Liver (tissue), 3 donors: Measurements from ENCODE around the gene OR4B1.

Experiments used
- ATF3 ChIP-seq: IDR thresholded peaks from 2 replicates; pipeline ENCODE4 v1.6.1; 2016; ENCODE audit warnings: antibody characterized with exemption
- CTCF ChIP-seq: fragments of 150-350 bp; IDR thresholded peaks from 2 replicates; pipeline ENCODE4 v1.5.1; 2017; ENCODE audit warnings: improper control_type of control experiment, low read depth, low read length; ENCODE audit not compliant: missing input control
- GABPA ChIP-seq, 2 donors: IDR thresholded peaks in 1 of 2; conservative IDR thresholded peaks in 1 of 2; 2 replicates each; pipeline ENCODE4 v1.6.1; 2016; ENCODE audit warnings: antibody characterized with exemption in 2 of 2, mild to moderate bottlenecking in 1 of 2, moderate library complexity in 1 of 2
- JUND ChIP-seq, 2 donors: IDR thresholded peaks; 2 replicates each; pipeline ENCODE4 v1.6.1; 2016; ENCODE audit warnings: antibody characterized with exemption in 2 of 2
- MAX ChIP-seq: IDR thresholded peaks from 2 replicates; pipeline ENCODE4 v1.6.1; 2016; ENCODE audit warnings: antibody characterized with exemption
- RAD21 ChIP-seq, 2 donors: IDR thresholded peaks; 2 replicates each; pipeline ENCODE4 v1.6.1; 2016; ENCODE audit warnings: antibody characterized with exemption in 2 of 2, mild to moderate bottlenecking in 2 of 2
- REST ChIP-seq: IDR thresholded peaks from 2 replicates; pipeline ENCODE4 v1.6.1; 2016; ENCODE audit warnings: antibody characterized with exemption, mild to moderate bottlenecking
- RXRA ChIP-seq, 2 donors: IDR thresholded peaks; 2 replicates each; pipeline ENCODE4 v1.6.1; 2017 to 2018; ENCODE audit warnings: antibody characterized with exemption in 2 of 2, mild to moderate bottlenecking in 1 of 2
- YY1 ChIP-seq: IDR thresholded peaks from 2 replicates; pipeline ENCODE4 v1.6.1; 2016; ENCODE audit warnings: antibody characterized with exemption, mild to moderate bottlenecking
- ZBTB33 ChIP-seq: IDR thresholded peaks from 2 replicates; pipeline ENCODE4 v1.6.1; 2016; ENCODE audit warnings: antibody characterized with exemption
- donor health status: healthy.
- donor health status: healthy.

- no peak for TF ChIP-seq CTCF
- no peak for TF ChIP-seq MAX
- no peak for TF ChIP-seq REST
- TF ChIP-seq ZBTB33, result no peak
- TF ChIP-seq YY1, result no peak
- no peak for TF ChIP-seq RAD21 (IDR thresholded peaks at IDR 0.05)
- TF ChIP-seq RXRA (IDR thresholded peaks at IDR 0.05), result no peak
- TF ChIP-seq ATF3, result no peak
- TF ChIP-seq GABPA (IDR thresholded peaks at IDR 0.05 in 1 of 2, conservative IDR thresholded peaks at IDR 0.05 in 1 of 2), result no peak
- TF ChIP-seq JUND (IDR thresholded peaks at IDR 0.05), result no peak
Observed at GRCh38 chr11:48170241-48171233, 46.1 kb upstream of the OR4B1 start.
